GM12878 (cell line): ENCODE results near the gene RAB12. TPM values are rescaled to one million over a fixed set of nuclear protein-coding genes. Genes with fewer than 3 reads are reported as not detected.
A peak's percentile ranks its signal among the peaks of the same experiment; 100 is the strongest.

Experiments used
- ATF7 ChIP-seq: fragments of 450-650 bp; IDR thresholded peaks from 2 replicates; pipeline ENCODE4 v1.6.1; 2016; ENCODE audit warnings: low read depth, mild to moderate bottlenecking
- E2F4 ChIP-seq: IDR thresholded peaks from 2 replicates; pipeline ENCODE4 v1.6.1; 2012; ENCODE audit warnings: low read depth, low read length, improper control_type of control experiment
- IRF3 ChIP-seq: fragments of 450-650 bp; IDR thresholded peaks from 2 replicates; pipeline ENCODE4 v1.6.1; 2014; ENCODE audit warnings: mild to moderate bottlenecking
- NFYA ChIP-seq: IDR thresholded peaks from 2 replicates; pipeline ENCODE4 v1.6.1; 2011; ENCODE audit warnings: low read depth, mild to moderate bottlenecking, low read length, improper control_type of control experiment, borderline replicate concordance
- NFYB ChIP-seq: IDR thresholded peaks from 2 replicates; pipeline ENCODE4 v1.6.1; 2011; ENCODE audit warnings: low read depth, mild to moderate bottlenecking, low read length, improper control_type of control experiment, moderate library complexity; ENCODE audit not compliant: insufficient read depth
- POLR2A ChIP-seq: IDR thresholded peaks from 2 replicates; pipeline ENCODE4 v1.6.1; 2011; ENCODE audit warnings: low read depth, mild to moderate bottlenecking, low read length
- POLR2AphosphoS2 ChIP-seq: IDR thresholded peaks from 2 replicates; pipeline ENCODE4 v1.6.1; 2011; ENCODE audit warnings: low read depth, mild to moderate bottlenecking, low read length, improper control_type of control experiment, moderate library complexity
- RAD21 ChIP-seq: IDR thresholded peaks from 2 replicates; pipeline ENCODE4 v1.6.1; 2011; ENCODE audit warnings: mild to moderate bottlenecking, low read depth, low read length, moderate library complexity; ENCODE audit not compliant: insufficient read depth
- SKIL ChIP-seq: fragments of 450-650 bp; IDR thresholded peaks from 2 replicates; pipeline ENCODE4 v1.6.1; 2017; ENCODE audit warnings: mild to moderate bottlenecking, low read depth, inconsistent platforms; ENCODE audit not compliant: poor library complexity, severe bottlenecking
- SPI1 ChIP-seq: IDR thresholded peaks from 2 replicates; pipeline ENCODE4 v1.6.1; 2011; ENCODE audit warnings: low read depth, mild to moderate bottlenecking, low read length, moderate library complexity, borderline replicate concordance; ENCODE audit not compliant: insufficient read depth
- SRF ChIP-seq, 2 experiments: IDR thresholded peaks; 2 replicates each; pipeline ENCODE4 v1.6.1; 2011; ENCODE audit warnings: low read depth in 2 of 2, low read length in 2 of 2, mild to moderate bottlenecking in 1 of 2, moderate library complexity in 1 of 2
- STAT3 ChIP-seq: IDR thresholded peaks from 2 replicates; pipeline ENCODE4 v1.6.1; 2011; ENCODE audit warnings: low read depth, low read length, improper control_type of control experiment
- SUPT20H ChIP-seq: IDR thresholded peaks from 2 replicates; pipeline ENCODE4 v1.6.1; 2011; ENCODE audit warnings: low read depth, mild to moderate bottlenecking, low read length, moderate library complexity, borderline replicate concordance; ENCODE audit not compliant: control insufficient read depth
- SUZ12 ChIP-seq: fragments of 200-600 bp; sonication (generic); IDR thresholded peaks from one replicate; pipeline ENCODE4 v1.6.1; 2018; ENCODE audit warnings: antibody characterized with exemption, mild to moderate bottlenecking; ENCODE audit not compliant: unreplicated experiment
- TBL1XR1 ChIP-seq: IDR thresholded peaks from 2 replicates; pipeline ENCODE4 v1.6.1; 2012; ENCODE audit warnings: low read depth, low read length, improper control_type of control experiment
- YY1 ChIP-seq: IDR thresholded peaks from 2 replicates; pipeline ENCODE4 v1.6.1; 2011; ENCODE audit warnings: low read depth, mild to moderate bottlenecking, low read length
- ZNF384 ChIP-seq: IDR thresholded peaks from 2 replicates; pipeline ENCODE4 v1.6.1; 2012; ENCODE audit warnings: low read depth, mild to moderate bottlenecking, low read length, improper control_type of control experiment, borderline replicate concordance
- polyA plus RNA-seq, 11 experiments: library from polyadenylated mRNA; depleted of rRNA in 4 of 11; unstranded in 6 of 11; stranded (reverse) in 5 of 11; fragments of >200 nt; fragmentation: Nextera tagmentation in 4 of 11; fragmentation: Illumina TruSeq in 1 of 11; extraction: Ambion mirVana in 4 of 11; extraction: Trizol in 1 of 11; gene quantifications; 1 replicate in 1 of 11; 2 replicates in 10 of 11; pipeline versions ENCODE4 v1.2.1 to v1.2.3, GENCODE V29; 2011 to 2016; ENCODE audit warnings: inconsistent platforms in 2 of 11, missing spikeins in 2 of 11, low read depth in 1 of 11
- total RNA-seq, 4 experiments: library from RNA; depleted of rRNA in 3 of 4; stranded (reverse); fragments of >200 nt in 3 of 4; fragmentation: Illumina TruSeq in 1 of 4; extraction: Trizol in 1 of 4; gene quantifications; 2 replicates each; pipeline versions ENCODE4 v1.2.1 to v1.2.3, GENCODE V29; 2013 to 2021
- TF ChIP-seq, protein P1 (sequence below): IDR thresholded peaks from 2 replicates; pipeline ENCODE4 v1.6.1; 2011; ENCODE audit warnings: borderline replicate concordance, low read depth, mild to moderate bottlenecking, moderate library complexity, low read length; ENCODE audit not compliant: insufficient read depth, poor library complexity, severe bottlenecking
- TF ChIP-seq, protein P2 (sequence below): IDR thresholded peaks from 2 replicates; pipeline ENCODE4 v1.6.1; 2011; ENCODE audit warnings: mild to moderate bottlenecking, low read depth, low read length, moderate library complexity; ENCODE audit not compliant: insufficient replicate concordance

The RAB12 gene
- total and polyA plus RNA-seq, 10 of the 15 experiments (the other 5 are each of a cell fraction or from before 2014, with no cell fraction given) = 0.71 to 29.8 (median 14.0) TPM

GRCh38 chr18:8602040-8602439, 7.2 kb upstream of the RAB12 start (continued):
- TF ChIP-seq ZNF384 (no peak), SPI1 (peak; percentile 19; the same call in 1 of the 2 replicates), SKIL (no peak), SRF (IDR thresholded peaks at IDR 0.05; ENCODE audit: low read depth in 2 of 2, low read length in 2 of 2) (no peak), ATF7 (peak; percentile 5; the same call in 1 of the 2 replicates), POLR2A (no peak), SUZ12 (no peak), STAT3 (no peak), TBL1XR1 (no peak), SUPT20H (no peak), NFYB (no peak), POLR2AphosphoS2 (no peak), NFYA (no peak), YY1 (no peak), IRF3 (no peak), RAD21 (no peak), E2F4 (no peak)
- TF ChIP-seq, protein P1, sequence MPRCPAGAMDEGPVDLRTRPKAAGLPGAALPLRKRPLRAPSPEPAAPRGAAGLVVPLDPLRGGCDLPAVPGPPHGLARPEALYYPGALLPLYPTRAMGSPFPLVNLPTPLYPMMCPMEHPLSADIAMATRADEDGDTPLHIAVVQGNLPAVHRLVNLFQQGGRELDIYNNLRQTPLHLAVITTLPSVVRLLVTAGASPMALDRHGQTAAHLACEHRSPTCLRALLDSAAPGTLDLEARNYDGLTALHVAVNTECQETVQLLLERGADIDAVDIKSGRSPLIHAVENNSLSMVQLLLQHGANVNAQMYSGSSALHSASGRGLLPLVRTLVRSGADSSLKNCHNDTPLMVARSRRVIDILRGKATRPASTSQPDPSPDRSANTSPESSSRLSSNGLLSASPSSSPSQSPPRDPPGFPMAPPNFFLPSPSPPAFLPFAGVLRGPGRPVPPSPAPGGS = no peak
- TF ChIP-seq, protein P2, sequence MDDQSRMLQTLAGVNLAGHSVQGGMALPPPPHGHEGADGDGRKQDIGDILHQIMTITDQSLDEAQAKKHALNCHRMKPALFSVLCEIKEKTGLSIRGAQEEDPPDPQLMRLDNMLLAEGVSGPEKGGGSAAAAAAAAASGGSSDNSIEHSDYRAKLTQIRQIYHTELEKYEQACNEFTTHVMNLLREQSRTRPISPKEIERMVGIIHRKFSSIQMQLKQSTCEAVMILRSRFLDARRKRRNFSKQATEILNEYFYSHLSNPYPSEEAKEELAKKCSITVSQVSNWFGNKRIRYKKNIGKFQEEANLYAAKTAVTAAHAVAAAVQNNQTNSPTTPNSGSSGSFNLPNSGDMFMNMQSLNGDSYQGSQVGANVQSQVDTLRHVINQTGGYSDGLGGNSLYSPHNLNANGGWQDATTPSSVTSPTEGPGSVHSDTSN = no peak
